ENCODE results near the gene MGAT3.

The MGAT3 gene

DNA sequence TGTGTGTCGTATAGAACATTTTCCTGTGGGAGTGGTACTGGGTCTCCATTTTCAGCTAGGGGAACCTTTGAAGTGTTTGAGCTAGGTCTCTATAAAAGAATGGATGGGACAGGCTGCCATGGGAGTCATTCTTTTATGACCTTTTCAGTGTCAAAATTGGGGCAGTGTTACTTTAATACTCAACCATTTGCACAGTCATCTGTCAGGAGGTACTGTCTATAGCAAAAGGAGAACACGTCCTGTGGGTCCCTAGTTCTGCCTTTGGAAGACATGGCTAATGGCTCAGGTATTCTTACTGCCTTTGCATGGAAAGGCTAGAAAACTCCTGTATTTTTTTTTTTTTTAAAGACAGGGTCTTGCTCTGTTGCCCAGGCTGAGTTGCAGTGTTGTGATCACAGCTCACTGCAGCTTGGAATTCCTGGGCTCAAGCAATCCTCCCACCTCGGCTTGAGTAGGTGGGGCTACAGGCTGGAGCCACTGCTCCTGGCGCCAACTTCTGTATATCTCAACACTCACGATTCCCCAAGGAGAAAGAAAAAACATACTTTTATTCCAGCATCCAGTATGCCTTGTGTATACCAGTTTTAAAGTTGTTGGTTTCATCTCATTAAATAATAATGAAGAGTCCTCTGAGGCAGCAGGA lies 61.5 kb downstream of the MGAT3 start:
- H3K4me3 ChIP-seq (replicated peaks; ENCODE audit: insufficient read depth, low read length) = no peak overlapping the region
- no peak for DNase-seq (ENCODE audit: low read depth in 1 of 2, low spot score in 1 of 2)
- no peaks in the 10 kb centered on the region for H3K27me3 ChIP-seq (ENCODE audit: insufficient read depth, poor library complexity, severe bottlenecking)
- no peak for TF ChIP-seq SPI1 (IDR thresholded peaks at IDR 0.05; ENCODE audit: borderline replicate concordance, low read depth)
- no peak for TF ChIP-seq POLR2AphosphoS5 (IDR thresholded peaks at IDR 0.05; ENCODE audit: low read depth)
- TF ChIP-seq, protein P1, sequence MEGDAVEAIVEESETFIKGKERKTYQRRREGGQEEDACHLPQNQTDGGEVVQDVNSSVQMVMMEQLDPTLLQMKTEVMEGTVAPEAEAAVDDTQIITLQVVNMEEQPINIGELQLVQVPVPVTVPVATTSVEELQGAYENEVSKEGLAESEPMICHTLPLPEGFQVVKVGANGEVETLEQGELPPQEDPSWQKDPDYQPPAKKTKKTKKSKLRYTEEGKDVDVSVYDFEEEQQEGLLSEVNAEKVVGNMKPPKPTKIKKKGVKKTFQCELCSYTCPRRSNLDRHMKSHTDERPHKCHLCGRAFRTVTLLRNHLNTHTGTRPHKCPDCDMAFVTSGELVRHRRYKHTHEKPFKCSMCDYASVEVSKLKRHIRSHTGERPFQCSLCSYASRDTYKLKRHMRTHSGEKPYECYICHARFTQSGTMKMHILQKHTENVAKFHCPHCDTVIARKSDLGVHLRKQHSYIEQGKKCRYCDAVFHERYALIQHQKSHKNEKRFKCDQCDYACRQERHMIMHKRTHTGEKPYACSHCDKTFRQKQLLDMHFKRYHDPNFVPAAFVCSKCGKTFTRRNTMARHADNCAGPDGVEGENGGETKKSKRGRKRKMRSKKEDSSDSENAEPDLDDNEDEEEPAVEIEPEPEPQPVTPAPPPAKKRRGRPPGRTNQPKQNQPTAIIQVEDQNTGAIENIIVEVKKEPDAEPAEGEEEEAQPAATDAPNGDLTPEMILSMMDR (IDR thresholded peaks at IDR 0.05; ENCODE audit: insufficient read depth, low read length) = no peak
- TF ChIP-seq GABPA (IDR thresholded peaks at IDR 0.05; ENCODE audit: low read depth) = no peak
- TF ChIP-seq, protein P2, sequence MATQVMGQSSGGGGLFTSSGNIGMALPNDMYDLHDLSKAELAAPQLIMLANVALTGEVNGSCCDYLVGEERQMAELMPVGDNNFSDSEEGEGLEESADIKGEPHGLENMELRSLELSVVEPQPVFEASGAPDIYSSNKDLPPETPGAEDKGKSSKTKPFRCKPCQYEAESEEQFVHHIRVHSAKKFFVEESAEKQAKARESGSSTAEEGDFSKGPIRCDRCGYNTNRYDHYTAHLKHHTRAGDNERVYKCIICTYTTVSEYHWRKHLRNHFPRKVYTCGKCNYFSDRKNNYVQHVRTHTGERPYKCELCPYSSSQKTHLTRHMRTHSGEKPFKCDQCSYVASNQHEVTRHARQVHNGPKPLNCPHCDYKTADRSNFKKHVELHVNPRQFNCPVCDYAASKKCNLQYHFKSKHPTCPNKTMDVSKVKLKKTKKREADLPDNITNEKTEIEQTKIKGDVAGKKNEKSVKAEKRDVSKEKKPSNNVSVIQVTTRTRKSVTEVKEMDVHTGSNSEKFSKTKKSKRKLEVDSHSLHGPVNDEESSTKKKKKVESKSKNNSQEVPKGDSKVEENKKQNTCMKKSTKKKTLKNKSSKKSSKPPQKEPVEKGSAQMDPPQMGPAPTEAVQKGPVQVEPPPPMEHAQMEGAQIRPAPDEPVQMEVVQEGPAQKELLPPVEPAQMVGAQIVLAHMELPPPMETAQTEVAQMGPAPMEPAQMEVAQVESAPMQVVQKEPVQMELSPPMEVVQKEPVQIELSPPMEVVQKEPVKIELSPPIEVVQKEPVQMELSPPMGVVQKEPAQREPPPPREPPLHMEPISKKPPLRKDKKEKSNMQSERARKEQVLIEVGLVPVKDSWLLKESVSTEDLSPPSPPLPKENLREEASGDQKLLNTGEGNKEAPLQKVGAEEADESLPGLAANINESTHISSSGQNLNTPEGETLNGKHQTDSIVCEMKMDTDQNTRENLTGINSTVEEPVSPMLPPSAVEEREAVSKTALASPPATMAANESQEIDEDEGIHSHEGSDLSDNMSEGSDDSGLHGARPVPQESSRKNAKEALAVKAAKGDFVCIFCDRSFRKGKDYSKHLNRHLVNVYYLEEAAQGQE (IDR thresholded peaks at IDR 0.05; ENCODE audit: insufficient replicate concordance, low read depth) = no peak
- peak overlapping the region; percentile 15; the same call in 1 of the 2 replicates for H3K27ac ChIP-seq (replicated peaks)

DNA sequence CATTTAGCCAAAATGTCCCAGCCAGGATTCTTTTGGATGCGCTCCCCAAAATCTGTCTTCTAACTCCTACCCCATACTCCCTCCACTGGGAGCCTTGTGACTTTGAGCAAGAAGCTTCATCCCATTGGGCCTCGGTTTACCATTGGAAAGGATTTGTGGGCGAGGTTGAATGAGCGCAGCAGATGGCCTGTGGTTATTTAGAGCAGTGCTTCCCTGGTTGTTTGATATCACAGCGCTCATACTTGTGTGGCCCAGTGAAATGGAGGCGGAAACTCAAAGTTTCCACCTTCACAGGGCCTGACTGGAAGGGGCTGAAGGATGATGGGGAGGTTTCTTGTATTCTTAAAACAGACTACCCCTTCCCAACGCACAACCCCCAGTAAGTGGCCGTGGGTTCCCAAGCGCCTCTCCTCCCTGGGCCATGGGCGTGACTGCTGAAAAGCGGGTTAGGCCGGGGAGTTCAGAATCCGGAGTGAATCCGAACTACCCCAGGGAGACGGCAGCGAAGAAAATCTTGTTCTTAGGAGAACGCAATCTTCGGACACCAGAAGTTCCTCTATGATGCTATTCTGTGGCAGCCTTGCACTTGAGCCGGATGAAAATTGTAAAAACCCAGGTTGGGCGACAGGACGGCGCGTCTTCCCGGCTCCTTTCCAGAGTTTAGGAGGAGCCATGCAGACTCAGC lies 62.3 kb downstream of the MGAT3 start:
- Histone ChIP-seq H3K27ac (replicated peaks) (peak overlapping the region; percentile 98), H3K27me3 (ENCODE audit: insufficient read depth, poor library complexity, severe bottlenecking) (no peaks in the 10 kb centered on the region), H3K4me3 (replicated peaks; ENCODE audit: insufficient read depth, low read length) (peak overlapping the region; percentile 75)
- peak in 1 of 2 experiments; percentile 57 for DNase-seq (ENCODE audit: low read depth in 1 of 2, low spot score in 1 of 2)
- TF ChIP-seq GABPA (IDR thresholded peaks at IDR 0.05; ENCODE audit: low read depth) (no peak), POLR2AphosphoS5 (IDR thresholded peaks at IDR 0.05; ENCODE audit: low read depth) (no peak; the same call in 1 of the 2 replicates), SPI1 (IDR thresholded peaks at IDR 0.05; ENCODE audit: borderline replicate concordance, low read depth) (no peak)
- TF ChIP-seq, protein P2 (IDR thresholded peaks at IDR 0.05; ENCODE audit: insufficient replicate concordance, low read depth) = no peak
- TF ChIP-seq, protein P1 (IDR thresholded peaks at IDR 0.05; ENCODE audit: insufficient read depth, low read length) = no peak

DNA sequence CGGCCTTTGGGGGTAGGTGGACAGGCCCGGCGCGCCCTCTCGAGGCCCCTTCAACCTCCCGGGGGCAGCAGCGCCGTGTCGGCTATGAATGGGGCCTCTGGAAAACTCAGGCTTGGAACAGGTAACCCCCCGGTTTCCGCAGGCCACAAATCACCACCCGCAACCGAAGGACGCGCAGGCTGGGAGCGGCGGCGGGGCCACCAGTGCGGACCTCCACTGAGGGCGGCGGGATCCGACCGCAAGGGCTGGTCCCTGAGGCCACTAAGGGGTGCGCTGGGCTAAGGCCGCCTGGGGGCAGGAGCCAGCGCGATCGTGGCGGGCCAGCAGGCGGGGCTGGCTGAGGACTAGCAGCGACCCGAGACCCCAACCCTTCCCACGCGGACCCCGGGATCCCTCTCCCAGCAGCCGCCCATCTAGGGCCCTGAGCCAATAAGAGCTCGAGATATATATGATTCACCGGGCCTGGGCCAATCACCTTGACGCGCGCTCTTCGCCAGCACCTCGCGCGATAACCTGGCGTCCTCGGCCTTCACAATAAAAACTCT lies 62.9 kb downstream of the MGAT3 start:
- H3K27ac ChIP-seq (replicated peaks) = peak overlapping the region; percentile 98
- H3K4me3 ChIP-seq (replicated peaks; ENCODE audit: insufficient read depth, low read length) = peak overlapping the region; percentile 75
- DNase-seq (ENCODE audit: low read depth in 1 of 2, low spot score in 1 of 2) = peak; percentile 99
- TF ChIP-seq, protein P1 (IDR thresholded peaks at IDR 0.05; ENCODE audit: insufficient read depth, low read length) = no peak
- TF ChIP-seq POLR2AphosphoS5 (IDR thresholded peaks at IDR 0.05; ENCODE audit: low read depth) = peak; percentile 67
- H3K27me3 ChIP-seq (ENCODE audit: insufficient read depth, poor library complexity, severe bottlenecking) = no peaks in the 10 kb centered on the region
